ENCODE data around the gene LRRC9.

DNA sequence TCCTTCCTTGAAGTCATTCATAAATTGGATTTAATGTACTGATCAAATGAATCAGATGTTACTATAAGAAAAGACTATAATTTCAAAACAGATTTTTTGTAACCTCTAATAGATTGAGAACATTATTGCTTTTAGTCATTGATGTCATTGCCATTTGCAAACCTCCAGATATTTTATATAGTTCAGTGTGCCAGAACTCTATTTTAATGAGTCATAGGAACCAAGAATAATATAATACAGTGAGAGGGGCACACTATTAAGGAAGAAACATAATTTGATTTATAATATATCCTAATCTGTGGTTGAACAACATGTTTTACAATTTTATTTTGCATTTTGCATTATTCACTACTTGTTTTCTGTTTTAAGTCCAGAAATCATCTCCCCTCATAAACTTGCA lies 78.0 kb downstream of the LRRC9 start:
- TF ChIP-seq CTCF (IDR thresholded peaks at IDR 0.05 in 8 of 11, conservative IDR thresholded peaks at IDR 0.05 in 3 of 11) = no peak
- TF ChIP-seq POLR2AphosphoS5 (IDR thresholded peaks at IDR 0.05) = no peak
- no peak for TF ChIP-seq POLR2A (IDR thresholded peaks at IDR 0.05)
